Ecto neural progenitor cell (in vitro differentiated cells): ENCODE data around the gene SERPINB12.

Experiments used
- DNase-seq: peaks from one replicate; pipeline ENCODE4 v3.0.0-alpha.2; 2018; ENCODE audit warnings: low spot score

SERPINB12 gene

GRCh38 chr18:63551769-63552168 lies 9.6 kb downstream of the SERPINB12 start:
- DNase-seq = no peak

DNA sequence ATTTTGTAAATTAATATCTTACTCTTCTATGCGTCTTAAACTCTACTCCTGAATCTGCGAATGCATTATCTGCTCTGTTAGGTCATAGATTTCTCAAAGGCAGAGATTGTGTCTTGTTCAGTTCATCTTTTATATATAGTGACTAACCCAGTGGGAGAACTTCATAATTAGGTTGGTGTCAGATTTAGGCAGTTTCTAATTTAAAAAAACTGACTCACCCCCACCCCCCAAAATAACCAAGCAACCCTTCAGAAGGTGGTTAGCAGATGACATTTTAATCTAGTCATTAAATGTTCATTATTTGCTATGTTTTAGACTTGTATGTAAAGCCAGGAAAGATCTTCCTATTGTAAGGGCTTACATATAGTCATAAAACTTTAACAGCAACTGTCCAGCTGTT lies 10.4 kb downstream of the SERPINB12 start:
- DNase-seq = no peak

DNA sequence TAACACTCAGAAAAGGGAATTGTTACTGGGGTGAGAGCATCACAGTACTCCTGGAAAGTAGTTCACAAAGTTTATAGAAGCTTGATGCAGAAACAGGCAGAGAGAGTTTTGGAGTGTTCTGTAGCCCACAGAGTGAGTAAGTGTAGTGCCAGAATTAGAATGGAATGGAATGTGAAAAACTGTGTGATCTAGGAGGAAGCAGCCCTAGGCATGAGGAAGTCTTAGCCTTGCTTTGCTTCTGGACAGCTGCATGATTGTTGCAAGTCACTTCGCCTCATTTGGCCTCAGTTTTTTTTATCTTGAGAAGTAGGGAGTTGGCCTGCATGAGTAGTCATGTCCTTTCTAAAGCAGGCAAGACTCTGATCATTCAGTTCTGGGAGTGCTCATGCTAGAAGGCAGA lies 10.9 kb downstream of the SERPINB12 start:
- no peak for DNase-seq

DNA sequence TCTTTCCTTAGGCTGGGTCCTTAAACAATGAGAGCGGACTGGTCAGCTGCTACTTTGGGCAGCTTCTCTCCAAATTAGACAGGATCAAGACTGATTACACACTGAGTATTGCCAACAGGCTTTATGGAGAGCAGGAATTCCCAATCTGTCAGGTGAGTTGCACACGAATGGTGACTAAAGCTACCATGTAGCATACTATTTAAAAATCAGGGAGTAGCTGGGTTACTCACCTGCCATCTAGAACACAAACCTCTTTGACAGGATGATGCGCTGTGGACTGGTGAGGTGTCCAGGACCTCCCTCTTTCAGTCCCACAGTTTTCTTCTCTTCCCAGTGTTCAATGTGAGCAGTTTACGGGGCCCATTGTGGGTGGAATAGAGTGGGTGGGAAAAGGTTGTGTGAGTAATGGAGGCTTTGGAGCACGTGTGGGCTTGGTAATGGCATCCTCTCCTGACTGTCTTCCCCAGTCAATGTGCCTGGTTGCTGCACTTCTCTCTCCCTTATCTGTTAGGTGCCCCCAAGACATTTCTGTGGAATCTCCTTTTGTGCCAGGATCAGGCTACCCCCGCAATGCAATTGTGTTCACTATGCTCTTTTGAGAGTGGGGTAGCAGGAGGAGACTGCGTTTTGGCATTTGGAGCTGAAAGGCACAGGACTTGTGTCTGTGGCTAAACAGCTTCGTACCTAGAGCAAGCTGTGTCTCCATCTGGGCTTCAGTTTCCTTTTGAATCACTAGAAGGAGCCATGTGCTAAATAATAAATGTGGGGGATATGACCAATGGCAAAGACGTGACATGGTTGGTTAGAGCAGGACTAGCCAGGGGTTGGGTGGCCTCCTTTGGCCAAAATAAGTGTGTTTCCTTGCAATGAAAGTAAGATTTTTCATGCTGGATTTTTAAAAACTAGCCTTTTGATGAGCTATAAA lies 17.7 kb downstream of the SERPINB12 start:
- DNase-seq = no peak

- DNase-seq = no peak
These were observed 20.1 kb downstream of the SERPINB12 start for GRCh38 chr18:63562284-63562683.

GRCh38 chr18:63564021-63564420 lies 21.9 kb downstream of the SERPINB12 start:
- no peak for DNase-seq

- no peak for DNase-seq
These were observed 22.4 kb downstream of the SERPINB12 start for GRCh38 chr18:63564561-63564960.

DNA sequence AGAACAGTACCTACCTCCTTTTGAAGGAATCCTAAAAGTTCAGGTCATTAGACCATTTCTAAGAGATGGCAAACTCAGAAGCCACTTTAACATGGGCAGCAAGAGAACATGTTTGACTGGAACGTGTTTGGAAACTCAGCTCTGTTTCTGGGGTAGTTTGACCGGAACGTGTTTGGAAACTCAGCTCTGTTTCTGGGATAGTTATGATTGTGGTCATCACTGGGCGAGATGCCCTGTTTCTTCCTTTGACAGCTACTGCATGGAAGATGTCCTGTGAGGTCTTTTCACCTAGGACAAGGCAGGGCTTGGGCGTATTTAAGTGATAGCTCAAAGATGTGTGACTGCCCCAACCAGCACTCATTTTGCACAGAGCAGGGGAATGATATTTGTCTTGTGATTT lies 25.1 kb downstream of the SERPINB12 start:
- DNase-seq = no peak

DNA sequence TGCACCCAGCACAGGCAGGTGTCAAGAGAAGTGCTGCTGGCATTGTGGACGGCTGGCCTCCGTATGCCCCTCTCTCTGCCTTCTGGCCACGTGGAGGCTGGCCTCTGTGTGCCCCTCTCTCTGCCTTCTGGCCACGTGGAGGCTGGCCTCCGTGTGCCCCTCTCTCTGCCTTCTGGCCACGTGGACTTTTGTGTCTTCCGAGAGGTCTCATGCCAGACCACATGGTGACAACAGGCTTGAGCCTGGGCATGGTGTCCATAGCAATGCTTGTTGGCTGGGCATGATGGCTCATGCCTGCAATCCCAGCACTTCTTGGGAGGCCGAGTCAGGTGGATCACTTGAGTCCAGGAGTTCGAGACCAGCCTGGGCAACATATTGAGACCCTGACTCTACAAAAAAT lies 25.7 kb downstream of the SERPINB12 start:
- no peak for DNase-seq

DNA sequence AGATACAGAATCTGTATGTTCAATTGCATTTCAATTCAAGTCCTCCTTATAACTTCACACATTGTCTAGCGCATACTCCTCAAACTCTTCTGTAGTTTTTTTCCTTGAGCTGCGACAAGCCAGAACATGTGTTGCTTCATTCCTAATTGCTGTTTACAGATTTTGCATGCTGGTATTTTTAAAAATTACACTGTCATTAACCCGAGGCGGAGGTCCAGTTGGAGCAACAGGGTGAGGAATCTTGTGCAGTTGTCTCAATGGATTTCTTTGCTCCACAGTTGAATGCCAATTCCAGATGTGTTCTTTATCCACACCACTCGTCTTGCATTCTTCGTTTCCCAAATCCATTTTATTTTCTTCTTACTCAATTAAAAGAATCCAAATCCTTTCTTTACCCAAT lies 28.6 kb downstream of the SERPINB12 start:
- no peak for DNase-seq

- no peak for DNase-seq
These were observed 33.5 kb downstream of the SERPINB12 start for GRCh38 chr18:63575681-63576080.

DNA sequence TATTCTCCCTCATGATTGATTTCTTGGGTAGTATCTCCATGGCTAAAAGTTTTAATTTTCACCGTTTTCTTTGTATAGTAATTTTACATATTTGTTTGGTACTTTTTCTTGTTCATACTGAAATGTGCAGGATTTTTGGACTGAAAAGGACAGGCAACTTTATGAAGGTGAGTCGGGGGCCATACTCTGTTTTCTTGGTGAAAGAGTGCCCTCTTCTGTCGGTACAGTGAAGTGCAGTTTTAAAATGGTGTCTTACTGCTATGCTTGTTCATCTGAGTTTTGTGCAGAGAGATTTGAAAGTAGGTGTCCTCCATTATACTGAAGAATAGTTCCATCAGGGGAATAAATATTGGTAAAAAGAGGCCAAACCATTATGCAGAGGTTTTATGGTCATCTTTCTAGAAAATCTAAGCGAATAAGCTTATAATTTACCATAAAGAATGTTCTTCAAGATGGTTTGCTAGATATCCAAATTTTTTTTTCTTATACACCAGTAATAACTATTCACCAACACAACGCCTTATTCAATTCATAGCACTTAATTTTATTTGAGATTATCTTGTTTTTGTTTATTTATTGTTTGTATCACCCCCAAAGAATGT lies 36.3 kb downstream of the SERPINB12 start:
- no peak for DNase-seq

GRCh38 chr18:63579616-63580015 lies 37.4 kb downstream of the SERPINB12 start:
- DNase-seq = no peak

- DNase-seq = no peak
These were observed 43.8 kb downstream of the SERPINB12 start for GRCh38 chr18:63585988-63586387.

DNA sequence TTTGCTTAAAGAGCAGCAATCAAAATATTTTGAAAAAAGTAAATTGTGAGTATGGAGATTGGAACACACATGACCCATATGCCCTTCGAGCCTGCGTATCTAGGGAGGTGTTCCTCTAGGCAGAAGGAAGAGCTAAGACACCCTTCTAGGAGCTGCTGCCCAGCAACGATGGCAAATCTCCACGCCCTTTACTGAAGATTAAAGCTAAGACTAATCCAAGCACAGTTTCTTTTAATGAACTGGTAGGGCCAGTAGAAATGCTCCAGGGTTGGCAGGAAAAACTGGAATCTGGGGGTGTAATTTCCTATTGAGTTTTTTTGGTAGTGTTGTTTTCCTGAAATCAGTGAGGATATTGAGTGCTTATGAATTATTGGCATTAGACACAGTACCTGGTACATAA lies 44.3 kb downstream of the SERPINB12 start:
- DNase-seq = no peak

- no peak for DNase-seq
These were observed 44.8 kb downstream of the SERPINB12 start, which contains the start of gene SERPINB13 for GRCh38 chr18:63586966-63587365. Gene SERPINB13 (plus strand): TSS chr18:63587343. CDS start chr18:63588668, 1,325 bp downstream.

DNA sequence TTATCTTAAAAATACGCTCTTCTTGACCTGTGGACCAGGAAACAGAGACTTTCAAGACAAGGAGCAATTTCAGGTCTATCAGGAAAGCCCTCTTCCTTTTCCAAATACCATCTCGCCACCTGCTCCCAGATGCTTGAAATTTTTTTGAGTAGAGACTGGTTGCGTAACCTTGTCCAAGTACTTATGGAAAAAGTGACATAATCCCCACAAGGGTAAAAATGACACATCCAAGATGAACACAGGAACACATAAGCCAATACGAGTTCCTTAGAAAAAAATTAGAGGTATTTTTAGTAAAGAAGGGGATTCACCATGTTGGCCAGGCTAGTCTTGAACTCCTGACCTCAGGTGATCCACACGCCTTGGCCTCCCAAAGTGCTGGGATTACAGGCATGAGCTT lies 46.7 kb downstream of the SERPINB12 start:
- DNase-seq = no peak

- DNase-seq = no peak
These were observed 48.2 kb downstream of the SERPINB12 start for GRCh38 chr18:63590373-63590772.

GRCh38 chr18:63590966-63591695 lies 49.0 kb downstream of the SERPINB12 start:
- DNase-seq = no peak

- DNase-seq = no peak
These were observed 49.6 kb downstream of the SERPINB12 start for GRCh38 chr18:63591725-63592124.

DNA sequence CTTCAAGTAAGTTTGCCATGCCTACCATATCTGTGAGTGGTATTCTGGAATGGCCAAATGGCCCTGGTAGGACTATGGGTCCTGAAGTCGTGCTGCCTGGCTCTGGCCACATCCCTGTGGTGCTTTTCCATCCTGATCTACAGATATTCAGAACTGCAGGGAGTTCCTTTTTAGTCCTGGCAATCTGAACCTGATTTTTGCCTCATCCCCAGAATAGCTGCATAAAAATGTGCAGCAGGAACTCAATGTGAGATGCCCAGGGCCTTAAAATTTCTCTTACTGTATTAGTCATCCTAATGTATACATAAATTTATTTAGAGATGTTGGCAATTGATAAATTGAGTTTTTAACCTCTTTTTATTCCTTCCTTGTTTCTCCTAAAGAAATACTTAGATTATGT lies 50.3 kb downstream of the SERPINB12 start:
- DNase-seq = no peak

GRCh38 chr18:63596964-63597363 lies 54.8 kb downstream of the SERPINB12 start:
- no peak for DNase-seq

GRCh38 chr18:63603355-63603754 lies 61.2 kb downstream of the SERPINB12 start:
- no peak for DNase-seq
